Naive thymus-derived CD4-positive, alpha-beta T cell (primary cell): ENCODE data around the gene STARD6. TPM values are rescaled to one million over a fixed set of nuclear protein-coding genes. Genes with fewer than 3 reads are reported as not detected.
"Not testable (repeated sequence)": the region's sequence is repeated elsewhere in the genome, so short reads cannot be mapped to it uniquely, and the experiment has no call there.

Experiments
- ATAC-seq: fragments of 150-1000 bp; cut with Tn5 transposase; 2 replicates; pipeline ENCODE4 v1.10.0; 2021; ENCODE audit warnings: mild to moderate bottlenecking, moderate library complexity
- CTCF ChIA-PET: fragments of 350-600 bp; sonication (Branson Sonifier 250); formaldehyde crosslinking; loops from one replicate; lab custom pipeline; 2021; ENCODE audit warnings: antibody characterized with exemption; lab: Charles Lee
- POLR2A ChIA-PET: fragments of 350-600 bp; sonication (Branson Sonifier 250); formaldehyde crosslinking; loops from one replicate; lab custom pipeline; 2021; ENCODE audit warnings: antibody characterized with exemption, inconsistent platforms; lab: Charles Lee
- DNase-seq, 9 donors: peaks; one replicate each; pipeline versions ENCODE4 v3.0.0 to v3.0.0-alpha.2; 2020 to 2022; ENCODE audit warnings: mixed read lengths in 1 of 9
- H3K27ac ChIP-seq: one replicate; pipeline ENCODE4 v1.7.0; 2013; ENCODE audit warnings: mild to moderate bottlenecking, low read depth, low read length, moderate library complexity
- H3K27me3 ChIP-seq, 2 donors: one replicate each; pipeline ENCODE4 v1.7.0; 2013; ENCODE audit warnings: low read length in 2 of 2, mild to moderate bottlenecking in 2 of 2, moderate library complexity in 2 of 2; ENCODE audit not compliant: control insufficient read depth in 2 of 2, insufficient read depth in 2 of 2
- H3K36me3 ChIP-seq, 3 experiments: 1 replicate in 2 of 3; 2 replicates in 1 of 3; pipeline ENCODE4 v1.7.0; 2013; ENCODE audit warnings: low read length in 3 of 3, mild to moderate bottlenecking in 3 of 3, moderate library complexity in 1 of 3; ENCODE audit not compliant: insufficient read depth in 3 of 3, control insufficient read depth in 2 of 3
- H3K4me1 ChIP-seq, 2 donors: one replicate each; pipeline ENCODE4 v1.7.0; 2013; ENCODE audit warnings: low read length in 2 of 2, mild to moderate bottlenecking in 2 of 2, moderate library complexity in 1 of 2; ENCODE audit not compliant: control insufficient read depth in 2 of 2, insufficient read depth in 2 of 2
- H3K4me3 ChIP-seq: 2 replicates; pipeline ENCODE4 v1.7.0; 2013; ENCODE audit warnings: mild to moderate bottlenecking, low read length
- H3K9me3 ChIP-seq, 3 experiments: 1 replicate in 2 of 3; 2 replicates in 1 of 3; pipeline ENCODE4 v1.7.0; 2013; ENCODE audit warnings: low read length in 3 of 3; ENCODE audit not compliant: control insufficient read depth in 2 of 3
- H3K27ac Mint-ChIP-seq, 9 donors: one replicate each; pipeline ENCODE4 v1.8.0; 2020 to 2022; ENCODE audit warnings: mixed read lengths in 9 of 9, mild to moderate bottlenecking in 8 of 9, moderate library complexity in 5 of 9, inconsistent platforms in 2 of 9
- H3K27me3 Mint-ChIP-seq, 5 donors: one replicate each; pipeline ENCODE4 v1.8.0; 2021 to 2022; ENCODE audit warnings: mixed read lengths in 5 of 5, mild to moderate bottlenecking in 1 of 5
- H3K36me3 Mint-ChIP-seq, 5 donors: one replicate each; pipeline ENCODE4 v1.8.0; 2020 to 2022; ENCODE audit warnings: mixed read lengths in 5 of 5, mild to moderate bottlenecking in 3 of 5, inconsistent platforms in 1 of 5
- H3K4me1 Mint-ChIP-seq, 7 donors: one replicate each; pipeline ENCODE4 v1.8.0; 2020 to 2022; ENCODE audit warnings: mixed read lengths in 7 of 7, mild to moderate bottlenecking in 3 of 7, inconsistent platforms in 1 of 7
- H3K4me3 Mint-ChIP-seq, 10 donors: one replicate each; pipeline ENCODE4 v1.8.0; 2020 to 2022; ENCODE audit warnings: mild to moderate bottlenecking in 10 of 10, mixed read lengths in 10 of 10, moderate library complexity in 6 of 10, inconsistent platforms in 2 of 10
- H3K9me3 Mint-ChIP-seq, 11 donors: one replicate each; pipeline ENCODE4 v1.8.0; 2020 to 2022; ENCODE audit warnings: mixed read lengths in 11 of 11, mild to moderate bottlenecking in 4 of 11, inconsistent platforms in 1 of 11, moderate library complexity in 1 of 11
- intact Hi-C, 2 donors: fragments of 100-400 bp; cut with micrococcal nuclease; formaldehyde crosslinking; loops; one replicate each; pipeline ENCODE4 v1.15.1; 2023
- polyA plus RNA-seq, 2 donors: library from polyadenylated mRNA; unstranded; fragments of 300-500 nt; fragmentation: Illumina TruSeq; gene quantifications; one replicate each; pipeline ENCODE4 v1.2.3, GENCODE V29; 2021
- total RNA-seq, 6 experiments: library from RNA in 5 of 6; stranded (reverse) in 5 of 6; gene quantifications; 1 replicate in 5 of 6; 2 replicates in 1 of 6; pipeline ENCODE4 v1.2.3 and lab custom pipeline; 2021 to 2026

STARD6 gene
- total and polyA plus RNA-seq, 7 experiments from 2014 or later = 0.31 TPM; not detected in 6

DNA sequence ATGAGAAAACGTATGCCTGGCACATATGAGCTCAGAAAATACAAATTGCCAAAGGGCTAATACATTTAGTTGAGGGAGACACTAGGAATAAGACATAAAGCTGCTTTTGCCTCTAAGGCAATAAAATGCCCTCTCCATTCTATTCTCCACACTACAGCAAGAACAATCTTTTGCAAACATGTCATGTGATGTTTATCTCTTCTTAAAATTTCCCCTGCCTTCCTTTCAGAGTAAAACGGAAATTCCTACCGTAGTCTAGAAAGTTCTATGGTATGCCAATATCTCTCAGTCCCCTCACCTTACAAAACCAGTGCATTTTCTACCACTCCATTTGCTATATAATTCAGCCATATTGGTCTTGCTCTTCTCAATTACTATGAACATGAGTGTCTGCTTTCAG is 33.2 kb upstream of the STARD6 start:
- H3K9me3 ChIP-seq = no peaks in the 10 kb centered on the region
- H3K27me3 Mint-ChIP-seq = peaks cover 9 to 29% (median 17%) of the 10 kb centered on the region in 5 donors
- peaks cover 0 to 4% (median 0%) of the 10 kb centered on the region in 5 donors for H3K36me3 Mint-ChIP-seq
- peak overlapping the region in 1 of 9 donors; percentile 2 for H3K27ac Mint-ChIP-seq
- H3K4me3 Mint-ChIP-seq = peak overlapping the region in 1 of 10 donors; percentile 10
- intact Hi-C loops = no loop called here
- no peaks in the 10 kb centered on the region for H3K27me3 ChIP-seq
- H3K4me3 ChIP-seq = no peak overlapping the region
- peaks cover 0 to 5% (median 1%) of the 10 kb centered on the region in 11 donors for H3K9me3 Mint-ChIP-seq
- no peaks in the 10 kb centered on the region for H3K4me1 ChIP-seq
- POLR2A ChIA-PET = no interaction called here
- no peak overlapping the region for H3K27ac ChIP-seq
- peaks cover 0 to 39% (median 0%) of the 10 kb centered on the region in 7 donors for H3K4me1 Mint-ChIP-seq
- H3K36me3 ChIP-seq = no peaks in the 10 kb centered on the region
- ATAC-seq (no peak), DNase-seq (no peak)
- CTCF ChIA-PET = no interaction called here

DNA sequence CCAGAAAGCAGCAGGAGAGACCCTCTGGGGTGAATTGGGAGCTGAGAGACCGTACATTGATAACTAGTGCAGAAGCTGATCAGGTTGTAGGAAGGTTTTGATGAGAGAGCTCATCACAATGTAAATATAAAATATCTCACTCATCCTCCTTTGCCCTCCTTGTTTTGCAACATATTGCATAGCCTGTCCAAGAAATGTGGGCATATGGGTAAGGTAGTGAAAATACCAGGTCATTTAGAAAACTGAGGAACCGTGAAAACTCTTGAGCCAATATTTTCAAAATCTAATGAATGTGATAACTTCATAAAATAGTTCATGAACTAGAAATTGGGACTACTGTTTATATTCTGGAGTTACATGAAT is 31.5 kb upstream of the STARD6 start:
- Mint-ChIP-seq H3K27ac (peak overlapping the region in 1 of 9 donors; percentile 1), H3K36me3 (peaks cover 0 to 4% (median 0%) of the 10 kb centered on the region in 5 donors), H3K9me3 (peaks cover 0 to 8% (median 2%) of the 10 kb centered on the region in 11 donors), H3K4me3 (peak overlapping the region in 1 of 10 donors; percentile 2), H3K4me1 (peaks cover 0 to 39% (median 0%) of the 10 kb centered on the region in 7 donors), H3K27me3 (peaks cover 6 to 29% (median 17%) of the 10 kb centered on the region in 5 donors)
- no peaks in the 10 kb centered on the region for H3K4me1 ChIP-seq
- POLR2A ChIA-PET = no interaction called here
- H3K36me3 ChIP-seq = no peaks in the 10 kb centered on the region
- H3K4me3 ChIP-seq = no peak overlapping the region
- no peaks in the 10 kb centered on the region for H3K27me3 ChIP-seq
- no peak for ATAC-seq
- H3K27ac ChIP-seq = no peak overlapping the region
- CTCF ChIA-PET = no interaction called here
- H3K9me3 ChIP-seq = no peaks in the 10 kb centered on the region
- intact Hi-C loops = no loop called here
- DNase-seq = no peak

DNA sequence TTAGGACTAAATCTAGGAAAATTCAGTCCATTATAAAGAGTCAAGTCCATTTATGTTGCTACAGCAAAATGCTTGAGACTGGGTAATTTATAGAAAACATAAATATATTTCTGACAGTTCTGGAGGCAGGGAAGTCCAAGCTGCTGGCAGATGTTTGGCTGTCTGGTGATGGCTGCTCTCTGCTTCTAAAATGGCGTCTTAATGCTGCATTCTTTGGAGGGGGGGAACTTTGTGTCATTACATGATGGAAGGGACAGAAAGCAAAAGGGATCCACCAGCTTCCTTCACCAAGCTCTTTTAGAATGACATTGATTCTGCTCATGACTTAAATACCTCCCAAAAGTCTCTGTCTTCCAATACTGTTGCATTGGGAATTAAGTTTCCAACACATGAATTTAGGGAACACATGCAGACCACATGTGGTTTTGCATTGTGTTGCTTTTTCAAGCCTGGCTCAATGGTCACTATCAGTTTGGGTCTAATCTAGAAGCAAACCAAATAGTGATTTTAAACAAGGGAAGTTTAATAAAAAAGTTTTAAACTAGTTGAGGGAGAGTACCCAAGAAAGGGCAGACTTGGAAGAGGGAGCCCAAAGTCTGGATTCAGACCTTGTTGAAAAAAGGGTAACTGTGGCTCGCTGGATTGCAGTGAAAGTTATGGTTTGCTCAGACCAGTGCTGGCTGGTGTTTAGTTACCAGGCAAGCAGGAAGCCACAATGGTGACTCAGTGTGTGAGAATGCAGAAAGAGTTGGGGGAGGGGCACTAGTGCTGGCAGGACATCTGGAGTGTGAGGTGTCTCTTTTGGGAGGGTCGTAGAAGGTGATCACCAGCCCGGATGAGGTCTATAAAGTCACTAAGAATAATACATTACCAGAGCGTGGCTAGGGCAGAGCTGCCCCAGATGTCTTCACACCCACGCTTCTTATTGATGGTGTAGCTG is 30.8 kb upstream of the STARD6 start:
- Mint-ChIP-seq H3K9me3 (peaks cover 0 to 8% (median 2%) of the 10 kb centered on the region in 11 donors), H3K27me3 (peaks cover 6 to 29% (median 17%) of the 10 kb centered on the region in 5 donors), H3K36me3 (peaks cover 0 to 4% (median 0%) of the 10 kb centered on the region in 5 donors), H3K27ac (peak overlapping the region in 1 of 9 donors; percentile 1), H3K4me3 (peak overlapping the region in 1 of 10 donors; percentile 2), H3K4me1 (peaks cover 0 to 39% (median 0%) of the 10 kb centered on the region in 7 donors)
- ATAC-seq (peak; percentile 80), DNase-seq (peak in 1 of 9 donors; percentile 28)
- H3K4me3 ChIP-seq = no peak overlapping the region
- ChIA-PET POLR2A (no interaction called here), CTCF (no interaction called here)
- H3K27me3 ChIP-seq = no peaks in the 10 kb centered on the region
- intact Hi-C loops = loop anchor here in 1 of 2 donors (1.0 kb wide), 1 partner anchor 165 kb away; no protein-coding TSS in a partner anchor
- no peaks in the 10 kb centered on the region for H3K4me1 ChIP-seq
- H3K27ac ChIP-seq = no peak overlapping the region
- H3K9me3 ChIP-seq = no peaks in the 10 kb centered on the region
- no peaks in the 10 kb centered on the region for H3K36me3 ChIP-seq

- peaks cover 0 to 38% (median 0%) of the 10 kb centered on the region in 7 donors for H3K4me1 Mint-ChIP-seq
- Histone ChIP-seq H3K9me3 (no peaks in the 10 kb centered on the region), H3K27ac (no peak overlapping the region), H3K4me3 (no peak overlapping the region), H3K4me1 (no peaks in the 10 kb centered on the region), H3K27me3 (no peaks in the 10 kb centered on the region), H3K36me3 (no peaks in the 10 kb centered on the region)
- no peak for ATAC-seq
- peaks cover 0 to 5% (median 0%) of the 10 kb centered on the region in 5 donors for H3K36me3 Mint-ChIP-seq
- intact Hi-C loops = loop anchor here in 1 of 2 donors (1.0 kb wide), 1 partner anchor 164 kb away; no protein-coding TSS in a partner anchor
- H3K27me3 Mint-ChIP-seq = peaks cover 5 to 29% (median 17%) of the 10 kb centered on the region in 5 donors
- CTCF ChIA-PET = no interaction called here
- POLR2A ChIA-PET = no interaction called here
- H3K4me3 Mint-ChIP-seq = no peak overlapping the region
- peaks cover 0 to 8% (median 2%) of the 10 kb centered on the region in 11 donors for H3K9me3 Mint-ChIP-seq
- H3K27ac Mint-ChIP-seq = no peak overlapping the region
- no peak for DNase-seq
These were observed 30.0 kb upstream of the STARD6 start for GRCh38 chr18:54387631-54388030.

GRCh38 chr18:54386800-54387495 is 29.3 kb upstream of the STARD6 start:
- intact Hi-C loops, H3K4me3 ChIP-seq, H3K9me3 ChIP-seq, DNase-seq, H3K9me3 Mint-ChIP-seq, H3K27me3 ChIP-seq, CTCF ChIA-PET, H3K4me3 Mint-ChIP-seq, POLR2A ChIA-PET, H3K36me3 ChIP-seq, H3K4me1 ChIP-seq, H3K36me3 Mint-ChIP-seq, H3K27ac ChIP-seq, ATAC-seq: not testable (repeated sequence)
- H3K4me1 Mint-ChIP-seq = peaks cover 0 to 34% (median 0%) of the 10 kb centered on the region in 7 donors
- H3K27ac Mint-ChIP-seq = peak overlapping the region in 1 of 9 donors; percentile 59
- H3K27me3 Mint-ChIP-seq = peaks cover 2 to 26% (median 17%) of the 10 kb centered on the region in 5 donors

DNA sequence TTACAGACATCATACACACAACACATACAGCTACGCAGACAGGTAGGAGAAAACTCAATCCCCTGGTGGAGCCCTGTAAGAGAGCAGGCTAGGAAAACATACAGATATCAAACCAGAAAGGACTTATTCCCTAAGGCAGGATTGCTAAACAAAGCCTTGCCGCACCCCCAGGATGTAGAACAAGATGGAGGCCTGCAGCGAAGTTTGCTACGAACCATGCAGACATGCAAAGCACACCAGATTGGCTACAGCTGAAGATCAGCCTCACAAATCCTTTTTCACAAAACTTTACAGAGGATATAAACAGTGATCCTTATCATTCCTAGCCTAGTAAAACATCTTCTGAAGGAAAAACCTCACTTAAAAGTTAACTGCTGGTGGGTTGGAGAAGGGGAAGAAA is 28.4 kb upstream of the STARD6 start:
- Histone ChIP-seq H3K4me1 (no peaks in the 10 kb centered on the region), H3K9me3 (no peaks in the 10 kb centered on the region), H3K27me3 (no peaks in the 10 kb centered on the region), H3K36me3 (no peaks in the 10 kb centered on the region), H3K27ac (no peak overlapping the region), H3K4me3 (no peak overlapping the region)
- CTCF ChIA-PET = no interaction called here
- ATAC-seq (no peak), DNase-seq (no peak)
- Mint-ChIP-seq H3K36me3 (peaks cover 0 to 13% (median 3%) of the 10 kb centered on the region in 5 donors), H3K9me3 (peaks cover 0 to 8% (median 2%) of the 10 kb centered on the region in 11 donors), H3K27ac (no peak overlapping the region), H3K4me1 (peaks cover 0 to 31% (median 0%) of the 10 kb centered on the region in 7 donors), H3K4me3 (no peak overlapping the region), H3K27me3 (peaks cover 2 to 23% (median 17%) of the 10 kb centered on the region in 5 donors)
- POLR2A ChIA-PET = no interaction called here
- intact Hi-C loops = no loop called here
